ENCODE results near the gene PLCB1.

Gene PLCB1

DNA sequence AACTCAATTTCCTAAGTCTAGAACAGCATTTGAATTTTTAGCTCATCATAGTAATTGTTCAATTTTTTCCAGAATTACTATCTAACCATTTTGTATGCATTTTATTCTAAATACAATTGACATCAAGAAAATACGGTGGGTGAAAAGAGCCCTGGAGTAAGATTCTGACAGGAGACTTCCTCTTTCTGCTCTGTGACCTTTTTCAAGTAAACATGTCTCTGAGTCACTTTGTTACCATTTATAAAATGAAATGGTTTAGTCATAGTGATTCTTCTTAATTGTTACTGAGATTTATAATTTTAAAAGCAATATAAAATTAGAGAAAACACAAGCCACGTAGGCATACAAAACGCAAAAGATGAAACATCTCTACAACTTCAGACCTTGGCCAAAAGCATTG is 80.2 kb downstream of the PLCB1 start:
- DNase-seq (ENCODE audit: low read depth), result no peak

DNA sequence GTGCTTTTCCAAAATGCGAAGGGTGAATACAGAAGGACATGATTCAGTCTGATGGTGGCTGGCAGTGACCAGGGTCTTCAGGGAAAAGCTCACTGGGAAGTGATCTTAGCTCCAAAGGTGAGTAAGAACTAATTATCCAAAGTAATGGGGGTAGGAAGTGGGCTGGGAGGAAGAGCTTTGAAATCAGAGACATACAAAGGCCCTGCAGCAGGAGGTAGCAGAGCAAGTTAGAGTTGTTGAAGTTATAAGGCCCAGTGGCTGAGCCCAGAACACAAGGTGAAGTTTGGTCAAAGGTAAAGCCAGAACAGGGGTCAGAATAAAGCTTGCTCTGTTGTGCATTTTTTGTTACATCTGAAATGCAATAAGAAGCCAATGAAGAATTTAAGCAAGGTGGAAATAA is 81.2 kb downstream of the PLCB1 start:
- DNase-seq (ENCODE audit: low read depth), result no peak

DNA sequence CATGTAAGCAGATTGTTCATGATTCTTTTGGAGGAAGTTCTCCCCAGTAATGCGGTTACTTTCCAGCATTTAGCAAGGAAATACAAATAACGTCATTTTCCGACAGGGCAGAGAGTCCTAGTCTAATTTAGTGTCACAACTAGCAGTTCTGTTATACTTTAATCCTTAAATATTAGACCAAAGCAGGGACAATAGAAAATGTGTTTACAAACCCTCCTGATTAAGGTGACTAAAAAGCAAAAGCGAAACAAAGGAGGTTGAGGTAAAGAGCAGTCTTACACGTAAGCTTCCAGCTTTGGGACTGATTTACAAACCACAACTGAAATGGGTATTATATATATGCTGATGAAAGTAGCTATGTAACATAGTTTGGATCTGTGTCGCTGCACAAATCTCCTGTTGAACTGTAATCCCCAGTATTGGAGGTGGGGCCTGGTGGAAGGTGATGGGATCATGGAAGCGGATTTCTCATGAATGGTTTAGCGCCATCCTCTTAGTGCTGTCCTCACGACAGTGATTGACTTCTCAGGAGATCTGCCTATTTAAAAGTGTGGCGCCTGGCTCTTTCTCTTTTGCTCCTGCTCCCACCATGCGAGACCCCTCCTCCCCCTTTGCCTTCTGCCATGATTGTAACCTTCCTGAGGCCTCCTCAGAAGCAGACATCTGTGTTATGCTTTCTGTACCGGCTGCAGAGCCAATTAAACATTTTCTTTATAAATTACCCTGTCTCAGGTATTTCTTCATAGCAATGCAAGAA is 81.9 kb downstream of the PLCB1 start:
- DNase-seq (ENCODE audit: low read depth), result no peak

DNA sequence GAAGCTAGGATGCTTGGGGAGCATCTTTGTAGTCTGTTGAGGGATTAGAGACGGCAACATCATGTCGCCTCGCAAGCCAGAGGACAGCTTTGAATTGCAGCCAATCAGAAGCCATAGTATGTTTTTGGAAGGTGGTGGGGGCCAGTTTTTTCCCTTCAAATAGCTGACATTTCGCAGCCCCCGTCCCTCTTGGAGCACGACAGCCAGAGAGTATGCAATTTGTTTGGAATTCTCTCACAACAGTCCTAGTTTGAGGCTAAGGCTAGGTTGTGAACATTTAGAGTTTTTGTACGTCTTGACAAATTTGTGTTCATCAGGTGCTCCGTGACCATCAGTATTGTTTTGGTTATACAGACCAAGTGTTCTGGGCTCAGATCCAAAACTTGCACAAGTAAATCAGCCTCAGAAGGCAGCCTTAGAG is 83.3 kb downstream of the PLCB1 start:
- DNase-seq (ENCODE audit: low read depth), result peak; percentile 74

DNA sequence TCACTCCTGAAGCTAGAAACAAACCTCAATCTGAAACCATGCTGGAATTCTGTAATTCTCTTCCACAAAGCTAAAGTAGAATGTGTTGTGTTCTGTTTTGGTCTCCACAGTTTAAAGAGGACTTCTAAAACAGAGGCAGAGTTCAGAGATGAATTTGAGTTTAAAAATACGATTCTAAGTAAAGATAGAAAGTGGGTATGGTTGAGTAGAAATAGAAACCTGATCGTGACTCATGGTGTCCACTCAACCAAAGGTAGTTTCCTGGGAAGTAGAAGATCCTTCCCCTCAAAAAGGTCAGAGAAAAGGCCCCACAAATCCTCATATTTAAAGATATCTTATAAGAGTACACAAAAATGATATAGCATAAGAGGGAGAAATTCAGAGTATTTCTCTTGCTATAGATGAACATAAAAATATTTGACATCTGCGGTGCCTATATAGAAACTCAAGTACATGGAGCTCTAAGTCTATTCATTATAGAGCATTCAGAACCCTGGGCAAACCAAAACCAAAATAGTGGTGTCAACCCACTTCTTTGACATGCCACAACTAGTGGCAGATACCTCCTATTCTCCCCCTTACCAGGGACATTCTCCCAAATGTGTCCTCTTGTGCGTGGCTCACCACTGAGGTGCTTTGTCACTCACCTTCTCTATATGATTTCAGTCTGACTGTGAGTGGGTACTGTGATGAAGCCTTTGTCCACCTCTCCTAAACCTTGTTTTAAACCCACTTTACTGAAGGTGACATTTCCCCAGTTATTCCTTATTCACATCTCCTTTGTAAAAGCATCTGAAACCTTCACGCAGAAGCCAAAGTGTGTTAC is 84.5 kb downstream of the PLCB1 start:
- no peak for DNase-seq (ENCODE audit: low read depth)

DNA sequence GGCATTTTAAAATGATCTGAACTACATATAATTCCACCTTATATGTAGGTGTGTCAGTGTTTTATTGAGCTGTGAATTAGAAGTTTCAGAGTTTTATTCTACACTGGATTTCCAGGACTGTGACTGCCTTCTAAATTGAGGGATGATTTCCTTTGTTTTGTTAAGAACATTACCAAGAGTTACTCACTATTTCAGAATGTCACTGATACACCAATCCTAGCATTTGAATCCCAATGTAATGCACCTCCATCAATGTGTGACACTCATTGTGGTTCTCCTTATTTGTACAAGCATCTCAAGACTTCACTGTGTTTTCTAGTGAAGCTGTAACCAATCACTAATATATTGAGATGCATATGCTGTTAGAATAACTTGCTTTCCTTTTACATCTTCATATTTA is 86.8 kb downstream of the PLCB1 start:
- peak; percentile 32 for DNase-seq (ENCODE audit: low read depth)

DNA sequence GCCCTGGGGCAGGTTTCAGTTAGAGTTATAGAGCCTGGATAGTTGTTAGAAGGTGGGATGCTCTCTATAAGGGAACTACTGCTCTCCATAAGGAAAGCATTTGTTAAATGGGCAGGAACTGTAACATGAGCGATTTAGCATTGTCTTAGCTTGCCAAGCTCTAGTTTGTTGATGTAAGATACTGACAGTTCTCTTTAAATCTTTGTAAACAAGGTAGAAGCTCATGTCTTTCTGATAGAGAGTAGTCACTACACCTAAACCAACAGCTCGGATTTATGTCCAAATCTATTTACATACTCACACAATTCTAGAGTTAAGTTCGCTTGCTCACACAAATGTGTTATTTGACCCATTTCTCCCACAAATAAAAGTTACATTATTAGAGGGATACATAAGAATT is 87.3 kb downstream of the PLCB1 start:
- DNase-seq (ENCODE audit: low read depth), result no peak

DNA sequence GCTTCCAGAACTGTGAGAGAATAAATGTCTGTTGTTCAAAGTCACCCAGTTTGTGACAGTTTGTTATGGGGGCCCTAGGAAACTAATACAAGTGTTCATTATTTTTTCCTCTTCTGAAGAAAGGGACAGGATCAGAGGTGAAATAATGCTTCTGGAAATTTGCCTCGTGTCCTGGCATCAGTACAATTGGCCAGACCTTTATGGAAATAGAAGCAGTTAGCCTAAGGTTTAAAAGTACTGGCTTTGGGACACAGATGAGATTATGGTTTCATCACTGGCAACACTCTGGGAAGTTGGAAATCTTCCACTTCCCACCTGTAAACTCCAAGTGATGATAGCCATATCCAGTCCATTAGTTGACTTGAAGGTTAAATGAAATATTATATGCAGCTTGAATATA is 88.7 kb downstream of the PLCB1 start:
- DNase-seq (ENCODE audit: low read depth), result no peak

DNA sequence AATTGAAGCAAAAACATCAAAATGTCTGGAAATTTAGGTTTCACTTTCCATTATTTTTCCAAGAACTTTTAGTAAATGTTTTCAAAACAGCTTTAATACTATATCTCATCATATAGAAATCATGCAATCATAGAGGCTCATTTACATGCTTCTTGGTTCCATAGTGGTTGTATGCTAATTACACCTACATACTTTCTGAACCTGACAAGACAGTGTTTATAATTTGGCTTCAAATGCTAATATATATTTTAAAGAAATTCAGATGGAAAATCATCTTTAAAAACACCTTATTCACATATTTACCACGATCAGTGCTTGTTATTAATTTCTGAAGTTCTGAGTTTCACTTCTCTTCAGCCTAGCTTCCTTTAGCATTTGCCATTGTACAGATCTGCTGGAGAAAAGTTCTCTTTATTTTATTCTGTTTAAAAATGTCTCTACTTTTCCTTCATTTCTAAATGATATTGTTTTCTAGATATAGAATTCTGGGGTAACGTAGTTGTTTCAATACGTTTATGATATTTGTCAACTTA is 89.9 kb downstream of the PLCB1 start:
- no peak for DNase-seq (ENCODE audit: low read depth)

DNA sequence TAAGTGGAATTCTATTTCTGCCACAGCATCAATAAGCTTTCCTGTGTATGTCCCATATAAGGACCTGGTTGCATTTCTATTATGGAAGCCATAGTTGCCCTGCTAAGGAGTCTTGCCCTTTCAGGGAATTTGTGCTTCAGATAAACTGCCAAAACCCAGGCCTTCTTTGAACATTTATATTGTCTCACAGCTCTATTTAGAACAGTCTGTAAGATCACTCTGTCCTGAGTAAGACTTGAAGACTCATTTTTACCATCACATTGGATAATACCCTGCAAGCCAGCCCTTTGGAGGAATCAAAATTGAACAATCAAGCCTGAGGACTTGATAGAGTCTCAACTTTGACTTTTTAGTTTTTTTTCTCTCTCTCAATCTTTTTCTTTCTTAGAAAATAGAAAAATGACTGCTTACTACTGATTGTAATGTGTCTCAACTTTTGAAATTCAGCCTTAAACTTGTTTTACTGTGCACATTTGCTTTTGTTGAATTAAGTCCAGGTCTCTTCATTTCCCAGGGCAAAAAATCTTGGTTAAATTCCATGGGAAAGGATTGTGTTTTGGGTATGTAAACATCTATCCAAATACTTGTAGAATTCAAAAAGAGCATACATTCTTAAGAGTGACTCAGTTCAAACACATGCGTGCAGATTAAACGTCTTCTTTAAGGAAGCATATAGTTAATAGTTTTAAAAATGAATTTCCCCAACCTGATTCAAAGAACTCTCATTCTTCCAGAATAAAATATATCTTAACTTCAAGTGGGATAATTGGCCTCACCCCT is 91.2 kb downstream of the PLCB1 start:
- peak; percentile 68 for DNase-seq (ENCODE audit: low read depth)

DNA sequence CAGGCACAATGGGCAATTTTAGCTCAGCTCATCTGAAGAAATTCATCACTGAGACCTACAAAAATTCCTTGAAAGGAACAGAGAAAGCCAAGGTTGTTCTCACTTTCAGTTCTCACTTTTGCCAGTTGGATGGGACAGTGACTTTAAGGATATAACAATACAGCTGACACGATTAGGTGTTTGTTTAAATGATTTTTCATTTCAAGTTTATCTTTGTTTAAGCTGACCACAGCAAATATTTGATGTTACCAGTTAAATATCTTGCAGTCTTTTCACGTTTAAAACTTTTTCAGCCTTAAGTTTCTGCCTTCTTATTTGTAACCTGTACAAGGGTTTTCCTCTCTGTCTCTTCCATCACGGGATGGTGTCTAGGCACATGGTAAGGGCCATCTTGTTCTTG is 93.6 kb downstream of the PLCB1 start:
- DNase-seq (ENCODE audit: low read depth), result no peak

DNA sequence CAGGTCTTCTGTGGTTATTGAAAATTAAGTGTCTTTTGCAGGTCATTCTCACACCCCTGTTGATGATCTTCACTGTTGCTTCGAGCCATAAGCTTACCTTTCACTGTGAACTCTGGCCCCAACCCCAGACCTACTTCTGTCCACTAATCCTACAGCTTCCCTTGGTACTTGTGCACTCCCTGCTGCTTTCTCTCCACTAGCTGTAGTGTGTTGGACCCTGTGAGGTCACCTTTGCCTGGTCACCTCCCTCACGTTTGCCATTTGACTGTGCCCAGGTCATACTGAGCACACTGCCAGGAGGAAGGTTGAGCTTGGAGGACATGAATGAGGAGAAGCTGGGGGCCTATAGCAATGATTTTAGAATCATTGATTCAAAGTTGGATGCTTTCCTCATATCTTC is 94.0 kb downstream of the PLCB1 start:
- DNase-seq (ENCODE audit: low read depth), result no peak

DNA sequence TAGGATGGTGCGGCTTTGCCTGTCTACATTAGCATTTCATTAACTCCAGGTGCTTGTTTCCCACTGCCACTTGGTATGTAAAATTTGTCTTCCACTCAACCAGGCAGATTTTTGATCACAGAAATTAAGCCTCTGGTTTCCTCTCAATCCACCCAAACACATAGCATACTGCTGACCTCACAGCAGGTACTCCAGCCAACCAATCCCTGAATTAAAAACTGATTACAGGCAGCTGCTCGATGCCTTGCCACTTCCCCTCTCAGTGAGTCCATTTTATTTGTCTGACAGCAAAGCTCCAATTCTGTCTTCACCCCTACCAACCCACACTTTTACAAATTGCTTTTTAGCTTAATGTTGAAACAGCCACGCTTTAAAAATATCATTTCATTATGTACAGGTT is 95.2 kb downstream of the PLCB1 start:
- no peak for DNase-seq (ENCODE audit: low read depth)

DNA sequence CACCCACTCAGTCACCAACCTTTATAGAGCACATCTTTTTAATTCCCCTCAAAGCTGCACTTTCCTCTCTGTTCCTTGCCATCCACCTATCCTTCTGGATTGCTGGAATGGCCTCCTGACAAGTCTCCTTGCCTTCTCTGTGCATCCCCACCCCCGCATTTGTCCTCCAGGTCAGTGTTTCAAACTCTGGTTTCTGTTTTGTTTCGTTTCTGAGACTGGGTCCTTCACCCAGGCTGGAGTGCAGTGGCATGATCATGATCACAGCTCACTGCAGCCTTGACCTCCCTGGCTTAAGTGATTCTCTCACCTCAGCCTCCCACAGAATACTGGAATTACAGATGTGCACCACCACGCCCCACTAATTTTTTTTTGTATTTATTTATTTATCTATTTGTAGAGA is 96.2 kb downstream of the PLCB1 start:
- DNase-seq (ENCODE audit: low read depth), result no peak

DNA sequence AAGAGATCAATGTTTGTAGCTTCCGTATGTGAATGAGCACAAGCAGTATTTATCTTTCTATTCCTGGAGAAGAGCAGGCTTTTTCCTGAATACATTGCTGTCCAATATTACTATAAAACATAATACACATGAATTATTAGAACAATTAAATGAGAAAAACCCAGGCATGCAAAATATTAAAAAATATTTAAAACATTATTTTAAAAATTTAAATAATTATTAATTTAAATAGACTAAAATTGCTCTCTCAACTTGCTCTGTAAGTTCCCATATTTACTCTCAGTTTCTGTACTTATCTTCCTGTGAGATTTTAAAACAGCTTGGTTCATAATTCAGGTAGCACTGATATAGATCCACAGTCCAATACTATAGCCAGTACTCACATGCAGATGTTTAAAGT is 97.0 kb downstream of the PLCB1 start:
- DNase-seq (ENCODE audit: low read depth), result no peak

DNA sequence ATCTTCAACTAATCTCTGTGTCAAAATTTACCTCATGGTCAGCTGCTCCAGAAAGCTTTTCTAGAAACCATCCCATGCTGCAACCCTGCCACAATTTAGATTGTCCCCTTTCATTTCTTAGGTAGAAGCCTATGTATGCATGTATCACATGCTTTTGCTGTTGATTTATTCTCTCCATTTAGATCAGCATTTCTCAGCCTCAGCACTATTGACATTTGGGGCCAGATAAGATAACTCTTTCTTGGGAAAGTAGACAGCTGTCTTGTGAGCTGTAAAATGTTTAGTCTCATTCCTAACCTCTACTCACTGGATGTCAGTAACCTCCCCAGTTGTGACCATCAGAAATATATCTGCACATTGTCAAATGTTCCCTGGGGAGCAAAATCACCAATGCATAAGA is 99.0 kb downstream of the PLCB1 start:
- DNase-seq (ENCODE audit: low read depth), result no peak

DNA sequence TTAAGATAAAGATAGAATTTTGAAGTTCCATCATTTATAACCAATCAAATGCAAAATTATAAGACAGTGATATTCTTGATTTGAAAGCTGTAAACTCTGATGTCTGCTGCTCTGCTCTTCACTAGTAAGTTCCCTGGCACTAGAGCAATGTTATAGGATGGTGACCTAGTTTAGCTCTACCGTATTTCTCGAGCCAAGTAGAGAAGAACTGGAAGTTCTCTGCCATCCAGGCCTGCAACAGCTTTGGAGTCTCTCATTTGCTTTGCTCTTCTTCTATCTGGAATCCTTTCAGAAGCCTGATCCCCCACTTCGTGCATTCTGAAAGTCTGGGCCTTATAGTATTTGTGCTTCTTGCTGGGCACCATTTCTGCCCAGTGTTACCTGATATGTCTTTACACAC is 100.3 kb downstream of the PLCB1 start:
- no peak for DNase-seq (ENCODE audit: low read depth)

DNA sequence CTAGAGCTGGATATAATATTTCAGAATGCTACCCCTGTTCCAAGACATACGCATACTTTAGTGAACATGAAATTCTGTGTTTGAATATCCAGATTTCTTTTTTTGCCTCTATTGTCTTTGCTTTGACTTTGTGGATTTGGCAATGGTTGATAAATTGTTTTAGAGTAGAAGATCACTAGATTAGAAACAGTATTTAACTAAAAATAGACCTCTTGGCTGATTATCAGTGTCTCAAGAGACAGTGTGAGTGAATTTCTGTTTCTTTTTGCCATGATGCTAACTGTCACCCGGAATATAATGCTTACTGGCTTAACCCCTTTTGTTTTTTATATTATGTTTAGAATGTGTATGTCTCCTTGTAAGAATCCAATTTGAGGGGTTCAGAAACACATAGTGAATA is 102.5 kb downstream of the PLCB1 start:
- no peak for DNase-seq (ENCODE audit: low read depth)

DNA sequence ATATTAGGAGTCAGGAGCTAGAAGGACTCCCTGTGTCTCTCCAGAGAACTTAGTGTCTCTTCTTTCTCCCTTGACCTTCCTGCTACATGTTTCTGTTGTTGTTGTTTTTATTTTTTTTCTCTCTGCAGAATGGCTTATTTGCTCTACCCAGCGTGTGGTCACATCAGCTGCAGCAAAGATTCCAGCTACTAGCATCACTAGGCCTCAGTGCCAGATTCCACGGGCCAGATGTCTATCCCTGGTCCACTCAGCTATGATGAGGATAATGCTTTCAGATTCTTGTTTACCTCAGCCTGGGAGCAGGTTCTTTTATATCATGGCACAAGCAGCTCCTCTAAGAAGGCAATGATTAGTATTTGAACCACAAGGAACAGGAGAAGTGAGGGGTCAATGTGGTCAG is 110.0 kb downstream of the PLCB1 start:
- no peak for DNase-seq (ENCODE audit: low read depth)

DNA sequence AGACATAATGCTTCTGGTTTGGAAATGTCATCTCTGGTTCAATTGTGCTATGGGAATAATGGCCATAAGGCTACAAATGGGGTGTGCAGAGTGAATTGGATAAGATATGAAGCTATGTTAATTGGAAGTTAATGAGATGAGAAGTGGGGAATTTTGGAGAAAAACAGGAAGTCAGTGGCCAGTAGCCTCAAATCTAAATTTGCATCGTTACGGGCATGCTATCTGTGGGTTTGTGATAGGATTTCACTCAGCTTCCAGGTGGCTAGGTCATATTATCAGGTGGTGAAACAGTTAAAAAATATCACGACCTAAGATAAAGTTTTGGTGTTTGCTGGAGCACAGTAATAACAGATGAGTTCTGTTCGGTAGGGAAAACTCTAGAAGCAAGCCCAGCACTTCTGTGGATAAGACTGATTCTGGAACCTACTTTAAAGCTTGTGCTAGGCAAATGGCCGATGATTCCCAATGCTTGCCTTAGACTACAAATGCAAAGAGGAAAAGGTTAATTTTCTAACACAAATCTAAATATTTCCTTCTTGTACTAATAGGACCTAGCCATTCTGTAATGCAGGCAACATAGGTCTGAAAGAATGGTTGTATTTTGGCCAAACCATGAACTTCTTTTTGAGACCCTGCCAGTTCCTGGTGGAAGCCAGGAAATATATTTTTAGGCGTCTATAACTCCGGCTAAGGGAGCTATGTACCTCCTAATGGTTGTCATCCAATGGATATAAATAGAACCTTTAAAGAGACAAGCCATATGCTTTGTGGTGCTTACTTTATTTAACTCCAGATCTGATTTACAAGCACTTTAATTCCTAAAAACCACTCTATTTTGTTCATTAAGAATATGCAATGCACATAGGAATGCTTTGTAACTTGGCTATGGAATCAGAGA is 111.0 kb downstream of the PLCB1 start:
- no peak for DNase-seq (ENCODE audit: low read depth)

DNA sequence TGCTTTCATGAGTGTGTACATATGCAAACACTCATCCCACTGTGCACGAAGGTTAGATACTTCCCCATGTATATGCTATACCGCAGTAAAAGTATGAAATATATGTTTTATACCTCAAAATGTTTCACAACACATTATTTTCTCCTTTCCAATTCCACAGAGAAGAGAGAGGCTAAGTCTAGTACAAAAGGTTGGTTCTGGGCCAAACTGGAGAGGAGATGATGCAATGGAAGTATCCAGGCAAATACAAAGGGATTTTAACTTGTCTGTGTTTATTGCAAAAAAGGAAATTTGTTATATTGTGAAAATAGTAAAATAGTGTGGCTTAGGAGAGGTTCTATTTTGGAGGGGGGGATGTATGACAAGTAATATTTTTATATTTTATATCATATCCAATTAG is 112.6 kb downstream of the PLCB1 start:
- peak; percentile 71 for DNase-seq (ENCODE audit: low read depth)

DNA sequence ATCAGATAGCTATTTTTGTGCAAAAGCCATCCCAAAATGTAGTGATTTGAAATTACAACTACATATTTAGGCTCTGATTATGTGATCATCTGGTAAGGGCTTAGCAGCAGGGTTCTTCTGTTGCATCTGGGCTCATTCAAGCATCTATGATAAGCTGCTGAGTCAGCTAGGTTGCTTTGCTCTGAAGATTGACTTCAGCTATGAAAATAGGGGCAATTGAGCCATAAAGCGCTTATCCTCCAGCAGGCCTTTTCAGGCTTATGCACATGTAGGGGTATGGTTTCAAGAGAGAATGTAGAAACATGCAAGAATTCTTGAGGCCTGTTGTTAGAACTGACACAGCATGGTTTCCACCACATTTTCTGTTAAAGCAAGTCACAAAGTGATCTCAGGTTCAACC is 114.1 kb downstream of the PLCB1 start:
- DNase-seq (ENCODE audit: low read depth), result no peak

Data from amniotic epithelial cell (primary cell).